Spleen (tissue), 11 donors: ENCODE results near the gene LPAR3. TPM values are rescaled to one million over a fixed set of nuclear protein-coding genes. Genes with fewer than 3 reads are reported as not detected.

Source experiments
- DNase-seq: peaks from one replicate; pipeline ENCODE4 v3.0.0-alpha.2; 2020
- H3K27ac ChIP-seq, 8 donors: fragments of 200-600 bp; sonication (generic) in 7 of 8; 1 replicate in 4 of 8; 2 replicates in 4 of 8; pipeline versions ENCODE4 v1.5.0 to v1.8.0; 2016 to 2021; ENCODE audit warnings: inconsistent platforms in 4 of 8, mild to moderate bottlenecking in 4 of 8, moderate library complexity in 1 of 8
- H3K27me3 ChIP-seq, 7 donors: fragments of 200-600 bp; sonication (generic) in 6 of 7; replicated peaks in 1 of 7; 1 replicate in 4 of 7; 2 replicates in 3 of 7; pipeline versions ENCODE4 v1.5.0 to v1.8.0; 2016 to 2021; ENCODE audit warnings: inconsistent platforms in 3 of 7, mild to moderate bottlenecking in 1 of 7
- H3K36me3 ChIP-seq, 6 donors: fragments of 200-600 bp; sonication (generic) in 5 of 6; 1 replicate in 4 of 6; 2 replicates in 2 of 6; pipeline versions ENCODE4 v1.5.0 to v1.8.0; 2016 to 2021; ENCODE audit warnings: inconsistent platforms in 2 of 6
- H3K4me1 ChIP-seq, 6 donors: fragments of 200-600 bp; sonication (generic) in 5 of 6; 1 replicate in 3 of 6; 2 replicates in 3 of 6; pipeline versions ENCODE4 v1.5.0 to v1.8.0; 2016 to 2021; ENCODE audit warnings: inconsistent platforms in 3 of 6
- H3K4me3 ChIP-seq, 8 donors: fragments of 200-600 bp; sonication (generic) in 7 of 8; 1 replicate in 4 of 8; 2 replicates in 4 of 8; pipeline versions ENCODE4 v1.5.0 to v1.8.0; 2016 to 2021; ENCODE audit warnings: inconsistent platforms in 4 of 8, mild to moderate bottlenecking in 4 of 8, moderate library complexity in 2 of 8
- H3K9me3 ChIP-seq, 8 donors: fragments of 200-600 bp; sonication (generic) in 7 of 8; 1 replicate in 4 of 8; 2 replicates in 4 of 8; pipeline versions ENCODE4 v1.5.0 to v1.8.0; 2016 to 2021; ENCODE audit warnings: inconsistent platforms in 4 of 8
- POLR2A ChIP-seq, 3 donors: fragments of 450-650 bp; IDR thresholded peaks; one replicate each; pipeline ENCODE4 v1.5.1; 2017; ENCODE audit warnings: antibody characterized with exemption in 3 of 3, mild to moderate bottlenecking in 1 of 3
- POLR2AphosphoS5 ChIP-seq, 3 donors: sonication (generic); formaldehyde crosslinking; IDR thresholded peaks; one replicate each; pipeline ENCODE4 v1.5.1; 2017; ENCODE audit warnings: antibody characterized with exemption in 3 of 3
- WGBS, 5 donors: extraction: QIAGEN DNeasy Blood & Tissue Kit in 3 of 5; methylation state at CpG; one replicate each; pipeline versions ENCODE4 v1.1.5 to v1.1.7; 2013 to 2018; 5-methylcytosine and 5-hydroxymethylcytosine counted together
- intact Hi-C: fragments of 100-400 bp; cut with DNase I; formaldehyde crosslinking; loops from one replicate; pipeline ENCODE4 v1.15.0; 2023; ENCODE audit warnings: low total_unique reads
- polyA plus RNA-seq, 3 donors: library from polyadenylated mRNA; stranded (reverse); fragments of 200-250 nt; gene quantifications; one replicate each; pipeline ENCODE4 v1.2.1, GENCODE V29; 2013
- total RNA-seq, 7 donors: library from RNA; depleted of rRNA in 3 of 7; stranded (reverse); fragments of >200 nt in 3 of 7; fragmentation: NEBNext Ultra II Directional in 4 of 7; extraction: Animal tissue kit (Norgen Biotek cat#: 25700) in 4 of 7; gene quantifications; one replicate each; pipeline versions ENCODE4 v1.1.0 to v1.2.1, GENCODE V29; 2016 to 2021
- TF ChIP-seq, protein P1 (sequence below), 11 experiments: fragments of 200-600 bp in 7 of 11; fragments of 450-650 bp in 4 of 11; sonication (generic) in 4 of 11; IDR thresholded peaks in 8 of 11; conservative IDR thresholded peaks in 3 of 11; 1 replicate in 7 of 11; 2 replicates in 4 of 11; pipeline versions ENCODE4 v1.4.0 to v1.8.0; 2016 to 2021; ENCODE audit warnings: antibody characterized with exemption in 11 of 11, inconsistent platforms in 4 of 11, mild to moderate bottlenecking in 1 of 11
- donor health status: healthy with polysubstance abuse.
- donor health status: DM: no; HTN: no; CAD: no; lungs with moderate emphysema.
- donor health status: DM: no; HTN: no; CAD: no.
- donor health status: Bipolar disorder and iron deficiency.
- donor health status: healthy.
- donor health status: DM: no; HTN: no; CAD: no.
- donor health status: DM: yes; HTN: yes; CAD: no.

Gene LPAR3
- total and polyA plus RNA-seq, 10 donors, result 0.03 to 0.85 (median 0.31) TPM

DNA sequence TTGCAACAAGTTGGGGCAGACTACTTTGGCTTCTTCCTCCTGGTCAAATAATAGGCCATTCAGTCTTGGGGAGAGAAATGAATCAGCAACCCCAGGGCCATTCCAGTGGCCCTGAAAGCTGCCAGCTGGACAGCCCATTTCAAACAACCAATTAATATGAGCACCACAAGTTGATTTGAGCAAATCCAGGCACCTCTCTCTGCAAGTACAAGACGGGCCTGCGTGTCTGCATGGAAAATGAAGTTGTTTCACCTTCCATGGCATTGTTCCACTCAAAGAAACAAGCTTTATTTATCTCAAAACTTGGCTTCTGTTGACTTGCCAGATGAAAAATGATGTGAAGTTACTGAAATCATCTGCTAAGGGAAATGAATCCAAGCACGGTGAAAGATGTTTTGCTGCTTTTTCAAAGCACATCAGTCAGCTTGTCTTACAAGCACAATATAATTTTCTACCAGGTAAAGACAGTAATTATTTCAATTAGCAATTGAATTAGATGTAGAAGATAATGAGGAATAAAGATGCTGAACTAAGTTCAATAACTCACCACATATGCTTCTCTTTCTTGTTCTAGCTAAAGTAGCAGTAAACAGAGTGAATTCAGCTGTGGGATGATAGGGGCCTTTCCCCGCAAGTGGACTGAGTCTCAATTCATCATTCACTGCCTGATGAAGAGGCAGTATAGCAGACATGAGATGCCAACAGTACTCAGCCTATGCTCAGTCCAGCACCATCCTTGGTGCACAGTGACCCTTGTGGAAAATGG lies 107.6 kb downstream of the LPAR3 start:
- Histone ChIP-seq H3K36me3 (no peaks in the 10 kb centered on the region), H3K4me1 (peaks cover 0 to 5% (median 0%) of the 10 kb centered on the region in 6 donors), H3K27ac (no peak overlapping the region), H3K4me3 (no peak overlapping the region), H3K9me3 (peaks cover 0 to 12% (median 9%) of the 10 kb centered on the region in 8 donors), H3K27me3 (no peaks in the 10 kb centered on the region)
- intact Hi-C loops, result no loop called here
- no peak for DNase-seq
- TF ChIP-seq POLR2A (IDR thresholded peaks at IDR 0.05) (no peak), POLR2AphosphoS5 (IDR thresholded peaks at IDR 0.05) (no peak)
- TF ChIP-seq, protein P1, sequence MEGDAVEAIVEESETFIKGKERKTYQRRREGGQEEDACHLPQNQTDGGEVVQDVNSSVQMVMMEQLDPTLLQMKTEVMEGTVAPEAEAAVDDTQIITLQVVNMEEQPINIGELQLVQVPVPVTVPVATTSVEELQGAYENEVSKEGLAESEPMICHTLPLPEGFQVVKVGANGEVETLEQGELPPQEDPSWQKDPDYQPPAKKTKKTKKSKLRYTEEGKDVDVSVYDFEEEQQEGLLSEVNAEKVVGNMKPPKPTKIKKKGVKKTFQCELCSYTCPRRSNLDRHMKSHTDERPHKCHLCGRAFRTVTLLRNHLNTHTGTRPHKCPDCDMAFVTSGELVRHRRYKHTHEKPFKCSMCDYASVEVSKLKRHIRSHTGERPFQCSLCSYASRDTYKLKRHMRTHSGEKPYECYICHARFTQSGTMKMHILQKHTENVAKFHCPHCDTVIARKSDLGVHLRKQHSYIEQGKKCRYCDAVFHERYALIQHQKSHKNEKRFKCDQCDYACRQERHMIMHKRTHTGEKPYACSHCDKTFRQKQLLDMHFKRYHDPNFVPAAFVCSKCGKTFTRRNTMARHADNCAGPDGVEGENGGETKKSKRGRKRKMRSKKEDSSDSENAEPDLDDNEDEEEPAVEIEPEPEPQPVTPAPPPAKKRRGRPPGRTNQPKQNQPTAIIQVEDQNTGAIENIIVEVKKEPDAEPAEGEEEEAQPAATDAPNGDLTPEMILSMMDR (IDR thresholded peaks at IDR 0.05 in 8 of 11, conservative IDR thresholded peaks at IDR 0.05 in 3 of 11), result no peak
- WGBS, 5 donors, result 76 to 86% (median 85%) methylated on average over 4 of the region's 4 CpGs

DNA sequence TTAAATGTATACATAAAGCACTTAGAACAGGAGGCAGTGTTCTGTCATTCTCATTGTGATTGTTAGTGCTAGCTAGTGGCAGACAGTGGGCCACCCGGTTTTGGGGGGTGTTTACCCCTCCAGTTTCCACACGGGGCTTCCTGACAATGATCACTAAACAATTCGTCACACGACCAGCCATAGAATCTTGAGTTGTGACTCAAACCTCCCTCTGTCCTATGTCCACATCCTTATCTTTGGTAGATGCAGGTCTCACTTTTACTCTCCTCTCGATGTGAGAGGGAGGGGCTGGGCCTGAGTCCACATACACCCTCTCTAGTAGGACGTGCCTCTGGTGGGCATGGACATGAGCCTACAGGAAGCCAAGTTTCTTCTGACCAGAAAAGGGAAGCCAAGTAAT lies 110.1 kb downstream of the LPAR3 start:
- no peaks in the 10 kb centered on the region for H3K27me3 ChIP-seq
- no peaks in the 10 kb centered on the region for H3K36me3 ChIP-seq
- no peak for TF ChIP-seq POLR2AphosphoS5 (IDR thresholded peaks at IDR 0.05)
- TF ChIP-seq, protein P1 (IDR thresholded peaks at IDR 0.05 in 8 of 11, conservative IDR thresholded peaks at IDR 0.05 in 3 of 11), result peak in 1 of 11 experiments; percentile 8
- no peak for TF ChIP-seq POLR2A (IDR thresholded peaks at IDR 0.05)
- H3K27ac ChIP-seq, result no peak overlapping the region
- peaks cover 0 to 6% (median 4%) of the 10 kb centered on the region in 8 donors for H3K9me3 ChIP-seq
- intact Hi-C loops, result no loop called here
- no peak overlapping the region for H3K4me3 ChIP-seq
- peaks cover 0 to 14% (median 0%) of the 10 kb centered on the region in 6 donors for H3K4me1 ChIP-seq
- 60 to 75% (median 70%) methylated on average over 6 of the region's 6 CpGs for WGBS, 5 donors
- no peak for DNase-seq

DNA sequence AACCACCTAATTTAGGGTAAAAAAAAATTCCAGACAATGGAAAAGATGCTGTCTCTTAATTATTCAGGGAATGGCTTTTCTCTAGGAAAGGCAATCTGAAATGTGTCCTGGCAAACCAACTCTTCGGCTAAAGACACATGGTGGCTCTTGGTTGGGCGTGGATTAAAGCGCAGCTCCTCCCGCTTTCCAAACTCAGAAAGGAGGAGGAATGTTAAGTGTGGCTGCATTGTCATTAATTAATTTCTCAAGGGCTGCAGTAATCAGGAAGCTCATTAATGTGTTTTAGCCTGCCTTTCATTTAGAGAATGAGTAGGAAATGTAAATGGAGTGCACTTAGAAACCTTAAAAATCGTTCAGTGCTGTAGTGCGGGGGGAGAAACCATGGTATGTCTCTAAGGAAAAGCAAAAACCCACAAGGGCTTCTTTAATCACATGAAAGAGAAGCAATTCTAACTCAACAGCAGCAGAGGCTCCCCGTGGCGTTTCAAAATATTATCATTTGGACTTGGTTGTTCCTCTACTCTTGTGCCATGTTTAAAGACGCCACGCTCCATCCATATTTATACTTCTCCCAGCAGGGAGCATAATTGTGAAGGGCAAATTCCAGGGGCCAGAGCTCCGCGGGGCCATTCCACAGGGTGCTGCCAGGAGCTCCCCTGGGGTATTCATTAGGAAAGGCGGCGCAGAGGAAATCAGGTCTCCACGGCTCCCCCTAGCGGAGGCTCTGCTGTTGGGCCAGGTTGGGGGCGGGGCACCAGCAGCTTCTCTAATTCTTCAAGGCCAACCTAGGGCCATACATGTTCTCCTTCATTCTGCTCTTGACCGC lies 110.8 kb downstream of the LPAR3 start:
- Histone ChIP-seq H3K27ac (no peak overlapping the region), H3K9me3 (no peaks in the 10 kb centered on the region), H3K36me3 (no peaks in the 10 kb centered on the region), H3K4me1 (peaks cover 0 to 14% (median 0%) of the 10 kb centered on the region in 6 donors), H3K4me3 (peak overlapping the region in 1 of 8 donors; percentile 52), H3K27me3 (no peaks in the 10 kb centered on the region)
- TF ChIP-seq POLR2AphosphoS5 (IDR thresholded peaks at IDR 0.05), result no peak
- no peak for TF ChIP-seq POLR2A (IDR thresholded peaks at IDR 0.05)
- TF ChIP-seq, protein P1 (IDR thresholded peaks at IDR 0.05 in 8 of 11, conservative IDR thresholded peaks at IDR 0.05 in 3 of 11), result peak in 10 of 11 experiments; percentile 11 to 81 (median 63)
- WGBS, 5 donors, result 50 to 67% (median 58%) methylated on average over 18 of the region's 18 CpGs
- peak; percentile 89 for DNase-seq
- intact Hi-C loops, result no loop called here
